ENCODE measurements around the gene KCND3.

KCND3 gene

GRCh38 chr1:111738436-111739193, 250.9 kb downstream of the KCND3 start:
- peak; percentile 49 for DNase-seq (ENCODE audit: low read depth)
- peak overlapping the region; percentile 67 for H3K4me3 ChIP-seq (ENCODE audit: low read length)
- no peak for TF ChIP-seq CTCF (conservative IDR thresholded peaks at IDR 0.05; ENCODE audit: low read length)

GRCh38 chr1:111738133-111738435, 251.4 kb downstream of the KCND3 start:
- no peak for TF ChIP-seq CTCF (conservative IDR thresholded peaks at IDR 0.05; ENCODE audit: low read length)

GRCh38 chr1:111737216-111738132, 252.0 kb downstream of the KCND3 start:
- no peak for DNase-seq (ENCODE audit: low read depth)
- H3K4me3 ChIP-seq (ENCODE audit: low read length), result peak overlapping the region; percentile 67
- no peak for TF ChIP-seq CTCF (conservative IDR thresholded peaks at IDR 0.05; ENCODE audit: low read length)

More at GRCh38 chr1:111738133-111738435, 251.4 kb downstream of the KCND3 start:
- peak overlapping the region; percentile 67 for H3K4me3 ChIP-seq (ENCODE audit: low read length)
- DNase-seq (ENCODE audit: low read depth), result no peak

GRCh38 chr1:111736548-111737215, 252.8 kb downstream of the KCND3 start:
- H3K4me3 ChIP-seq (ENCODE audit: low read length), result no peak overlapping the region
- DNase-seq (ENCODE audit: low read depth), result no peak
- TF ChIP-seq CTCF (conservative IDR thresholded peaks at IDR 0.05; ENCODE audit: low read length), result no peak

GRCh38 chr1:111735858-111736544, 253.5 kb downstream of the KCND3 start:
- DNase-seq (ENCODE audit: low read depth), result no peak
- no peak for TF ChIP-seq CTCF (conservative IDR thresholded peaks at IDR 0.05; ENCODE audit: low read length)
- no peak overlapping the region for H3K4me3 ChIP-seq (ENCODE audit: low read length)

GRCh38 chr1:111735321-111735720, 254.1 kb downstream of the KCND3 start:
- DNase-seq (ENCODE audit: low read depth), result no peak
- TF ChIP-seq CTCF (conservative IDR thresholded peaks at IDR 0.05; ENCODE audit: low read length), result no peak
- H3K4me3 ChIP-seq (ENCODE audit: low read length), result no peak overlapping the region

Data from AG10803 (cell line).